ES-I3 (cell line): Measurements from ENCODE around the gene KRT85.
"Not testable (repeated sequence)": the region's sequence is repeated elsewhere in the genome, so short reads cannot be mapped to it uniquely, and the experiment has no call there.

ENCODE experiments used
- H3K36me3 ChIP-seq: 2 replicates; pipeline ENCODE4 v1.6.1; 2013; ENCODE audit warnings: mild to moderate bottlenecking, low read length, control low read depth, moderate library complexity; ENCODE audit not compliant: insufficient read depth
- H3K4me1 ChIP-seq: 2 replicates; pipeline ENCODE4 v1.6.1; 2013; ENCODE audit warnings: mild to moderate bottlenecking, control low read depth, low read length; ENCODE audit not compliant: insufficient read depth
- H3K9ac ChIP-seq: 2 replicates; pipeline ENCODE4 v1.6.1; 2013; ENCODE audit warnings: low read depth, mild to moderate bottlenecking, low read length, moderate library complexity
- H3K9me3 ChIP-seq: 2 replicates; pipeline ENCODE4 v1.6.1; 2013; ENCODE audit warnings: mild to moderate bottlenecking, low read length, moderate library complexity; ENCODE audit not compliant: control insufficient read depth, insufficient read depth

KRT85 gene

GRCh38 chr12:52366738-52367485 lies at the start of gene KRT85:
Gene KRT85, minus strand, starts transcription at chr12:52367481. Its CDS starts 76 bp downstream, at chr12:52367405.
- Histone ChIP-seq H3K4me1 (no peaks in the 10 kb centered on the region), H3K9ac (no peak within 1 kb of the TSS), H3K36me3 (no peaks in the 10 kb centered on the region), H3K9me3 (no peaks in the 10 kb centered on the region)

- no peak overlapping the region for H3K9ac ChIP-seq
- no peaks in the 10 kb centered on the region for H3K36me3 ChIP-seq
- no peaks in the 10 kb centered on the region for H3K9me3 ChIP-seq
- H3K4me1 ChIP-seq = no peaks in the 10 kb centered on the region
Measured at GRCh38 chr12:52416795-52417194, 49.5 kb upstream of the KRT85 start.

DNA sequence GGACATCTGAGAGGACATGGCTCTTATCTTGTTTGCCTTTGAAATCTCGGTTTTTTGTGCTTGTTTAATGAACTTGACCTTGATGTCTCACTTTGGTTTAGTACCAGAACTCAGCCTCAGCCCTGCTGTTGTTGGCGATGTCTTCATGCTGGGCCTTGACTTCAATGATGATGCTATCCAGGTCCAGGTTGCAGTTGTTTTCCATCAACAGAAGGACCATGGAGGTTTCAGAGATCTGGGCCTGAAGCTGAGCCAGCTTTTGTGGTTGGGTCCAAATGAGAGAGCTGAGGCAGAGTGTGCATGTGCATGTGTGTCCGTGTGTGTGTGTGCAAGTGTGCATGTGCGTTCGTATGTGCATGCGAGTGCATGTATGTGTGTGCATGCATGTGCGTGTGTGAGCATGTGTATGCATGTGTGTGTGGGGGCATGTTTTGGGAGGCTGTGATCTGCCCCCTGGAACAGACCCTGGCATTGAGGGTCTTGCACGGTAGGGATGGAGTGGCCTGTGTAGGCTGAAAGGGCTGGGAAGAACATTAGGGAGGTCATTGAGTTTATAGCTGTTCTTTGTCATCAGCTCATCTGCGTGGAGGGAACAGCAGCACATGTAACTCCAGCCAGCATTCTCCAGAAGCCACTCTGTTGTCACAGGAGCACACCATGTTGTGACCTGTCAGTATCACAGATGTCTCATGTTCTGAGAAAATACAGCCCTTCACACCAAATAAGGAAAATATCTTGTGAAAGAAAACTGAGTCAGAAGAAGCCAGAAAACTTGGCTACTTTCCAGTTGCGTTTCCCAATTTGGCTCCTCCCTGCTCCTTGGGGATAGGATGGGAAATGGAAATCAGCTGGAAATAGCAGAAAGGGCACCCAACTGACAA lies 48.8 kb upstream of the KRT85 start:
- Histone ChIP-seq H3K9me3 (no peaks in the 10 kb centered on the region), H3K9ac (no peak overlapping the region), H3K36me3 (no peaks in the 10 kb centered on the region)

DNA sequence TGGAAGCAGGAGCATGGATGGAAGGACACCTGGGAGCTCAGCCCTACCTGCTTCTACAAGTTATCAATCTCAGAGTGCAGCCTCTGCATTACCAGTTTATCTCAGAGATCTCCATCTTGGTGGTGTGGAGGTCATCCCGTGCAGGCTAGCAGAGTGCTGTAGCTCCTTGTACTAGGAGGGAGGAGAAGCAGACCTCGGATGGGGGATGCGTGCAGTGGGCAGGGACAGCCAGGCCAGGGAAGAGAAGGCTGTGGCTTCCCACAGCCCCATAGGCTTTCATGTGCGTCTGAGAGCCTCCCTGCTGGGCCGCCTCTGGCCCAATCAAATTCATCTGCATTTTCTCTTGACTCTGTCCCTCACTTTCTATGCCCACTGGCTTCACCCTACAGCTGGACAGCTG lies 47.7 kb upstream of the KRT85 start:
- no peak overlapping the region for H3K9ac ChIP-seq
- no peaks in the 10 kb centered on the region for H3K9me3 ChIP-seq
- H3K36me3 ChIP-seq = no peaks in the 10 kb centered on the region
- H3K4me1 ChIP-seq = no peaks in the 10 kb centered on the region

More for the DNA sequence above, 48.8 kb upstream of the KRT85 start:
- H3K4me1 ChIP-seq = no peaks in the 10 kb centered on the region

DNA sequence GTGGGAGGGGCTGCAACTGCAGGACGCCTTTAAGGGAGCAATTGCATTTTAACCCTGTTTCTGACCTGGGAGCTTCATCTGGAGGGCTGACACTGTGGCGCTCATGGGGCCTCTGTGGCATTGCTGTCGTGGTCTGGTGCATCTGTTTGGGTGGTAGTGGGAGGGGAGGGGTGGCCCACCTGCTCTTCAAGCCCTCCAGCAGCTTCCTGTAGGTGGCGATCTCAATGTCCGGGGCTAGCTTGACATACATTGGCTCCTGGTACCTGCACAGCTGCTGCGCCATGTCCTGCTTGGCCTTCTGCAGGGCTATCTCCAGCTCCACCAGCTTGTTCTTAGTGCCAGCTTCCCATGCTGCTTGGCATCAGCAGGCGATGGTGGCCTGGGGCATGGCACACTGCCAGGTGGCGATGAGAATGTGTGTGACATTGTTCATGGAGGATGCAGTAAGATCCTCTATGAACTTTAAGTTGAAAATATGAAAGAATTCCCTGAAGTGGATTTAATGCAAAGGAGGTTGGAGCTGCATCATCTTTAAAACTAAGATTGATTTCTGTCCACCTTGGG lies 46.6 kb upstream of the KRT85 start:
- Histone ChIP-seq H3K4me1 (no peaks in the 10 kb centered on the region), H3K9ac (no peak overlapping the region), H3K36me3 (no peaks in the 10 kb centered on the region), H3K9me3 (no peaks in the 10 kb centered on the region)

DNA sequence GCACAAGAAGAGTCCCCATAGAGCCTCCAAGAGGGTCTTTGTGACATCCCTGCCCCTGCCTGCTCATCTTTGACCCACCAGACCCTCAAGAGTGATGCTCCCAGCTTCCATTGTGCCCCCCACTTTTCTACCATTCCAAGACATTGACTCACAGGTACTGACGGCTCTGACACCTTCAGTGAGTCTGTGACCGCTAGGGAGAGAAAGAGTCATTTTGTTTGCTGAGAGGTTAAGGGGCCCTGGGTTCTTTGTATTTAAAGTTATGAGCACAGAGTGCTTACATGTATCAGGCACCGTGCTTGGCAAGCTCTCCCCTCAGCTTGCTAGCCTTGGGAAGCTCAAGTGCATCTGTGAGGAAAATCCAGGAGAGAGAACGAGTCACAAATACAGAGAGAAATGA lies 45.9 kb upstream of the KRT85 start:
- no peaks in the 10 kb centered on the region for H3K4me1 ChIP-seq
- H3K9ac ChIP-seq = no peak overlapping the region
- H3K36me3 ChIP-seq = no peaks in the 10 kb centered on the region
- no peaks in the 10 kb centered on the region; the same call in 1 of the 2 replicates for H3K9me3 ChIP-seq

DNA sequence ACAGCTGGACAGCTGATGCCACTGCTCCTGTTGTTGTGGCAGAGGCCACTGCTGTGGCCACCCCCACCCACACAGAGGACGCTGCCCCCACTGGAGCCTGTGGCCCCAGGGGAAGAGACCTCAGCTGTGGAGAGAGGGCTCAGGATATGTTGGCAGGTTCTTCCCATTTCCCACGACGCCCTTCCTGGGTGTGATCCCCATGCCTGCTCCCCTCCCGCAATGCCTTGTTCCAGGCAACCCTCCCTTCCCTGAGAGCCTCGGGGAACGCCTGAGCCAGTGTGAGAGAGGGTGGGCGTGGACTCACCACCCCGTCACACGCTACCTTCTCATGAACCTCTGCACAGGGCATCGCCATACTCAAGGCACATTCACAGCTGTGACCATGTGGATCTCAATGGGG lies 44.5 kb upstream of the KRT85 start:
- no peaks in the 10 kb centered on the region; the same call in 1 of the 2 replicates for H3K9me3 ChIP-seq
- H3K4me1 ChIP-seq = no peaks in the 10 kb centered on the region
- H3K36me3 ChIP-seq = no peaks in the 10 kb centered on the region
- H3K9ac ChIP-seq = no peak overlapping the region

DNA sequence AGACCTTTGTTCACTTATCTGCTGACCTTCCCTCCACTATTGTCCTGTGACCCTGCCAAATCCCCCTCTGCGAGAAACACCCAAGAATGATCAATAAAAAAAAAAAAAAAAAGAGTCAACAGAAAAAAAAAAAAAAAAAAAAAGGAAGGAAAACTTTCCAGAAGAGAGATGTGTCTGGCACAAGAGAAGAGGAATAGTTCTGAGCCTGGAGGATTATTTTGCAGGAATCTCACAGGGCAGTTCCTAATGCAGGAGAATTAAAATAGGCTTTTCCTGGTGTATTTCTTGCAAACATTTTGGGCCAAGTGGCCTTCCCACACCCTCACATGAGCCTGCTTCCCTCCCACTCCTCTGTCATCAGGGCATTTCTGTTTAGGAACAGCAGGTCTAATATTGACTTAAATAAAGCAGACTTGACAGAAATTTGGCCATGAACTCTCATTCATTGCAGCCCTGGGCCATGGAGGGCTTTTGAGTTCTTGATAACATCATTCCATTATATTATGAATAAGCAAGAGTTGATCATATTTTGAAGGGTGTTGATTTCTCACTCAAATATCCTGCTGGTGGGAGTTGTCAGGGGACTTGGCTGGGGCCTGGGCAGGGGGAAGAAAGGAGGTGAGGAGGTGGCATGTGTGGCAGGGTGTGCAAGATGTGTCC lies 43.4 kb upstream of the KRT85 start:
- not testable (repeated sequence) for H3K9me3 ChIP-seq, H3K9ac ChIP-seq, H3K36me3 ChIP-seq, H3K4me1 ChIP-seq

DNA sequence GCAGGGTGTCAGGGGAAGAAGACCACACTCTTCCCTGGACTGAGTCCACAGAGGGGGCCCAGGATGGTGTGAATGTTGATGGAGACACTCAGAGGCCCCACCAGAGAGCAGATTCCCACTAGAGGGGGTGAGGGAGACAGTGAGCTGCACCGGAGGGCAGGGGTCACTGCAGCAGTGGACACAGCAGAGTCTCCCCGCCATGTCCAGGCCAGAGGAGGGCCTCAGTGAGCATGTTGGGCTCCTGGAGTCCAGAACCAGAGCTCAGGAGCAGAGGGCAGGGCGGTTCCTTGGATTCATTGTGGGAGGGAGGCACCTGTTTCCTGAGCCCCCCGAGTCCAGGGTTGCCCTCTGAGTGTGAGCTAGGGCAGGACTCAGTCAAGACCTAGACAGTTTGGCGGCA lies 40.6 kb upstream of the KRT85 start:
- H3K36me3 ChIP-seq = no peaks in the 10 kb centered on the region
- no peak overlapping the region for H3K9ac ChIP-seq
- no peaks in the 10 kb centered on the region for H3K4me1 ChIP-seq
- H3K9me3 ChIP-seq = no peaks in the 10 kb centered on the region; the same call in 1 of the 2 replicates

- H3K9ac ChIP-seq = no peak within 1 kb of the TSS
- H3K9me3 ChIP-seq = no peaks in the 10 kb centered on the region; the same call in 1 of the 2 replicates
- no peaks in the 10 kb centered on the region for H3K36me3 ChIP-seq
- H3K4me1 ChIP-seq = no peaks in the 10 kb centered on the region
Measured at GRCh38 chr12:52405922-52406385, 38.7 kb upstream of the KRT85 start, which contains the start of gene KRT82. Gene KRT82, minus strand, starts transcription at chr12:52406335. Its CDS starts 58 bp downstream, at chr12:52406277.

GRCh38 chr12:52404951-52405350 lies 37.7 kb upstream of the KRT85 start:
- Histone ChIP-seq H3K36me3 (no peaks in the 10 kb centered on the region), H3K4me1 (no peaks in the 10 kb centered on the region), H3K9me3 (no peaks in the 10 kb centered on the region; the same call in 1 of the 2 replicates), H3K9ac (no peak overlapping the region)

DNA sequence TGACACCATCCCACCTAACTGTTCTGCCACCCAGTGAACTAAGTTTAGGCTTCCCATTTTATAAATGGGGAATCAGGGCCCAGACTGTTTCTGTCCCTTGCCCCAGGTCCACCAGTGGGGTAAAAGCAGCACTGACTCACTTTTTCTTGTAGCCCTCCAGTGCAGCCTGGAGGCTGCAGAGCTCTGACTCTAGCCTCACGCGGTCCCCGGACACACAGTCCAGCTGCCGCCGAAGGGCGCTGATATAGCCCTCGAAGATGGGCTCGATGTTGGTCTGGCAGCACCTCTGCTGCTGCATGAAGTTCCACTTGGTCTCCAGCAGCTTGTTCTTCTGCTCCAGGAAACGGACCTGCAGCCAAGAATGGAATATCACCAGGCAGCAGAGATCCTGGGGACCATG lies 36.3 kb upstream of the KRT85 start:
- no peaks in the 10 kb centered on the region for H3K4me1 ChIP-seq
- H3K9me3 ChIP-seq = no peaks in the 10 kb centered on the region; the same call in 1 of the 2 replicates
- H3K36me3 ChIP-seq = no peaks in the 10 kb centered on the region
- no peak overlapping the region for H3K9ac ChIP-seq

DNA sequence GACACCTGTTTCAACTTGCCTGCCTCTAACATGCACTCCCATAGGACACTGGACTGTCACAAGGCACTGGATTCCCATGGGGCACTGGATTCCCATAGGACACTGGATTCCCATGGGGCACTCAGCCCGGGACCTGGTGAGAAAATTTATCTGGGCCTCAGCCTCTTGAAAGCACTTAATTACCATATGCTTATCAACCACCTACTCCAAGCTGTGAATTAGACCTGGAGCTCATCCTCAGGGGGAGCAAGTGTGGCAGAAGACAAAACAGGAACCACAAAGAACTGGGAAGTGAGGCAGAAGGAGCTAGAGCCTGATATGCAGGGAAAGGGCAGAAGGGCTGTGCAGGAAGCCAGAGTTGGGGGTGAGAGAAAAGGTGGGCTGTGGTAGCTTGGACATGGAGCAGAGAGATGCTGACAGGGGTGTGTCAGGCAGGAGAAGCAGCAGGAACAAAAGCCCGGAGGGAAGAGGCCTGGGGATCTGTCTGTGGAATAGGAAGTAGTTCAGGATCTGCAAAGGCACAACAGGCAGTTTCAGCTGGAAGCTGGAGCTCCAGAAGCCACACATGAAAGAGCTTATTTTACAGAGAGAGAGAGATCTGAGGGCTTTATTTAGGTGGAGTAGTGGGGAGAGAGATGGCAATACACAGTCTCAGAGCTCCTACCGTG lies 35.7 kb upstream of the KRT85 start:
- no peaks in the 10 kb centered on the region for H3K4me1 ChIP-seq
- no peaks in the 10 kb centered on the region for H3K36me3 ChIP-seq
- no peaks in the 10 kb centered on the region for H3K9me3 ChIP-seq
- no peak overlapping the region for H3K9ac ChIP-seq
